Astrocyte (in vitro differentiated cells and primary cell): ENCODE results near the gene HLTF.

ENCODE experiments used
- CTCF ChIP-seq: IDR thresholded peaks from 2 replicates; pipeline ENCODE4 v1.5.1; 2011; ENCODE audit warnings: low read depth, mild to moderate bottlenecking, inconsistent platforms, low read length, moderate library complexity; ENCODE audit not compliant: insufficient read depth
- EZH2 ChIP-seq: IDR thresholded peaks from 2 replicates; pipeline ENCODE4 v1.6.1; 2012; ENCODE audit warnings: mild to moderate bottlenecking, low read length, inconsistent platforms; ENCODE audit not compliant: insufficient read depth

- TF ChIP-seq CTCF (no peak), EZH2 (no peak)
These were observed 14.8 kb upstream of the HLTF start for GRCh38 chr3:149101154-149101553.
